IPS-20b (cell line): ENCODE results near the gene PLLP.

Experiments used
- H3K27ac ChIP-seq: one replicate; pipeline ENCODE4 v1.5.1; 2013; ENCODE audit warnings: low read length
- H3K27me3 ChIP-seq: 2 replicates; pipeline ENCODE4 v1.6.1; 2013; ENCODE audit warnings: mild to moderate bottlenecking, low read length, inconsistent platforms; ENCODE audit not compliant: insufficient read depth
- H3K36me3 ChIP-seq: 2 replicates; pipeline ENCODE4 v1.6.1; 2013; ENCODE audit warnings: low read depth, mild to moderate bottlenecking, inconsistent platforms, low read length, moderate library complexity; ENCODE audit not compliant: insufficient read depth
- H3K4me1 ChIP-seq: 2 replicates; pipeline ENCODE4 v1.6.1; 2013; ENCODE audit warnings: mild to moderate bottlenecking, control low read depth, inconsistent platforms, low read length, moderate library complexity; ENCODE audit not compliant: insufficient read depth
- H3K4me3 ChIP-seq: 2 replicates; pipeline ENCODE4 v1.5.1; 2013; ENCODE audit warnings: mild to moderate bottlenecking, low read length, inconsistent platforms
- H3K9ac ChIP-seq: 2 replicates; pipeline ENCODE4 v1.6.1; 2013; ENCODE audit warnings: low read depth, mild to moderate bottlenecking, inconsistent platforms, low read length, moderate library complexity
- H3K9me3 ChIP-seq: 2 replicates; pipeline ENCODE4 v1.6.1; 2013; ENCODE audit warnings: mild to moderate bottlenecking, low read depth, low read length, inconsistent platforms; ENCODE audit not compliant: insufficient read depth

PLLP gene

DNA sequence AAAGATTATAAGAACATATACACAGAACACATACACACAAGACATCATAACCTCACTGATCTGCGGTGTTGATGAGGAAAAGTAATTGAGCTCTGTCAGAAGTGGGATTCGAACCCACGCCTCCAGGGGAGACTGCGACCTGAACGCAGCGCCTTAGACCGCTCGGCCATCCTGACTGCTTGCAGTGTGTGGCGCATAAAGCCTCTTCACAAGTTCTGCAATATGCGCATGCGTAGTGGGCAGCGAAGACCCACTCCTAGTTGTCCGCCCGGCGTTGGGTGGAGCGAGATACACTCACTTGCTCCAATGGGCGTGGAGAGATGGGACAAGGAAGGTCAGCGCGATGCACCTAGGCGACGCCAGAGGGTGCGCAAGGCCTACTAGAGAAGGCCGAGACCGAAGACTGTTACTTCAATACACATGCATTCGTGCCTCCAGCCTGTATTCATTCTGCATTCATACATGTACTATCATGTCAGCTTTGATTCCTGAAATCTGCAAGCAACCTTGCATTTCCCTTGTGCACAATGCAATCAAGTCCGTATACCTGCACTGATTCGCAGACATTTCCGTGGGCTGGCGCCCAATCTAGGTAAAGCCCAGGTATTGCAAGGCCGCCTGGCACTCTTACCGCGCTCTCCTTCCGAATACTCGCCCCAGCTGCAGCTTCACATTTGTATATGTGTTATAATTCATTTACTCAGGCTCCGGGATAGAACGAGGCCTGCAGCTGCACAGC lies 16.1 kb upstream of the PLLP start:
- no peak overlapping the region for H3K27ac ChIP-seq
- peak overlapping the region; percentile 89 for H3K4me3 ChIP-seq
- peak overlapping the region; percentile 59; the same call in 1 of the 2 replicates for H3K9ac ChIP-seq
- H3K36me3 ChIP-seq: no peaks in the 10 kb centered on the region
- peaks cover 9% of the 10 kb centered on the region; the same call in 1 of the 2 replicates for H3K27me3 ChIP-seq
- no peaks in the 10 kb centered on the region for H3K9me3 ChIP-seq
- H3K4me1 ChIP-seq: no peaks in the 10 kb centered on the region

DNA sequence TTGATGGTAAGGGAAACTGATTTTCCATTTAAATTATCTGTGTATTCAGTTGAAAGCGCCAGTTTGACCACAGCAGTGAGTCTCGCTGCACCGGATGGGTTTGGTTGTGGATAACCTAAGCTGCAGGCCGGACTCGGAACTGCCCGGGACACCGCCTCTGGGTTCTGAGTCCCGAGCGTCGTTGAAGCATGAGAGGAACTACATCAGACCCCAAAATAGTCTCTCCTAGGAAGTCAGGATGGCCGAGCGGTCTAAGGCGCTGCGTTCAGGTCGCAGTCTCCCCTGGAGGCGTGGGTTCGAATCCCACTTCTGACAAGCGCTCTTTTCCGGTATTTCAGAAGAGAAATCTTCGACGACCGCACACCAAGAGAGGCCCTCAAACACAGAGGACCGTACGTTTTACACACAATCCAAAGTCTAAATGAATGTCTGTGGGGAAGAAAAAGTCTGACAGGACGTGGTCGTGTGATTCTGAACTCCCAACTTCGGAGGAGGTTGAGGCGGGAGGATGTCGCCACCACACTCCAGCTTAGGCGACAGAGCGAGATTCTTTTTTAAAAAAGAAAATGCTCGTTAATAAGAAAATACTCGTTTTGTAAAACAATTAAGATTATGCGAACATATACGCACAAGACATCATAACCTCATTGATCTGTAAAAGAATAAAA lies 15.4 kb upstream of the PLLP start:
- Histone ChIP-seq H3K36me3 (no peaks in the 10 kb centered on the region), H3K9me3 (no peaks in the 10 kb centered on the region), H3K9ac (peak overlapping the region; percentile 57; the same call in 1 of the 2 replicates), H3K4me3 (peak overlapping the region; percentile 89), H3K27ac (no peak overlapping the region), H3K4me1 (no peaks in the 10 kb centered on the region), H3K27me3 (peaks cover 9% of the 10 kb centered on the region; the same call in 1 of the 2 replicates)

DNA sequence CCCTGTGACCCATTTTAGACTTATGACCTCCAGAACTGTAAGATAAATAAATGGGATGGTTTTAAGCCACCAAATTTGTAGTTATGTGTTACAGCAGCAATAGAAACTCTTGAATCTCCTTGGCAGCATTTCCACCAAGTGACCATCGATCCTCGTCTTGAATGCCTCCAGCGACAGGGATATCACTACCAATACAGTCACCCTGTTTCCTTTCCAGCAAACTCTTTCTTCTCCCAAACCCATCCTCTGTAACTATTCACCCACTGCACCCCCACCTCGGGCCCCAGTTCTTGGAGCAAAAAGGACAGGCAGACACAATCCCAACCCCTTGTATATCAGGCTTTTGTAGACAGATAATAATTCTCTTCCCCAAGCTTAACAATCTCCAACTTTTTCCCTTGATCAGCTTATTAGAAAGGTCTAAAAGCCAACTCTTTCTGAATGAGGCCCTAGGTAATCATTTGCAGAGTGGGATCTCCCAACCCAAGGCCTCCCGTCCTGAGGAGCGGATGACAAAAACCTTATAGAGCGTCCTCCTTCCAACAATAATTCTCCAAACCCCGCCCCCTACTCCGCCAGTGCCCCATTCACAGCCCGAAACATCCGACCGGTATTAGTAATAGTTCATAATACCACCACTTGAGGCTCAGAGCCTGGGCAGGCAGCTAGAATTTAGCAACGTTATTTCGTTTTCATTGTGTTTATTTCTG lies 14.7 kb upstream of the PLLP start:
- Histone ChIP-seq H3K9me3 (no peaks in the 10 kb centered on the region), H3K4me3 (peak overlapping the region; percentile 89), H3K27ac (no peak overlapping the region), H3K4me1 (no peaks in the 10 kb centered on the region), H3K9ac (peak overlapping the region; percentile 51; the same call in 1 of the 2 replicates), H3K36me3 (no peaks in the 10 kb centered on the region), H3K27me3 (peaks cover 9% of the 10 kb centered on the region; the same call in 1 of the 2 replicates)

DNA sequence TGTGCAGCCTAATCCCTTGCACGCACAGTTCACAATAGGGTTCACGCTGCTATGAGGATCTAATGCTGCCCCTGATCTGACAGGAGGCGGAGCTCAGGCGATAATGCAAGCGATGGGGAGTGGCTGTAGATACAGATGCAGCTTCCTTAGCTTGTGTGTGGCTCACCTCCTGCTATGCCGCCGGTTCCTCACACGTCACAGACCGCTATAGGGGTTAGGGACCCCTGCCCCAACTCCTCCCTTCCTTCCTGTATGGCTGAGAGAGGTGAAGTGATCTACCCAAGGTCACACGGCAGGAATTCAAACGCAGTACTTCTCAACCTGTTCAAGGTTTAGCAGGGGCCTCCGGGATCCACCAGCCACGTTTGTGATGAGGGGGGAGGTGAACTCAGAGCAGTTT lies 13.4 kb upstream of the PLLP start:
- Histone ChIP-seq H3K27me3 (peaks cover 9% of the 10 kb centered on the region), H3K4me1 (no peaks in the 10 kb centered on the region), H3K9ac (no peak overlapping the region), H3K27ac (no peak overlapping the region), H3K9me3 (no peaks in the 10 kb centered on the region), H3K4me3 (no peak overlapping the region), H3K36me3 (no peaks in the 10 kb centered on the region)

DNA sequence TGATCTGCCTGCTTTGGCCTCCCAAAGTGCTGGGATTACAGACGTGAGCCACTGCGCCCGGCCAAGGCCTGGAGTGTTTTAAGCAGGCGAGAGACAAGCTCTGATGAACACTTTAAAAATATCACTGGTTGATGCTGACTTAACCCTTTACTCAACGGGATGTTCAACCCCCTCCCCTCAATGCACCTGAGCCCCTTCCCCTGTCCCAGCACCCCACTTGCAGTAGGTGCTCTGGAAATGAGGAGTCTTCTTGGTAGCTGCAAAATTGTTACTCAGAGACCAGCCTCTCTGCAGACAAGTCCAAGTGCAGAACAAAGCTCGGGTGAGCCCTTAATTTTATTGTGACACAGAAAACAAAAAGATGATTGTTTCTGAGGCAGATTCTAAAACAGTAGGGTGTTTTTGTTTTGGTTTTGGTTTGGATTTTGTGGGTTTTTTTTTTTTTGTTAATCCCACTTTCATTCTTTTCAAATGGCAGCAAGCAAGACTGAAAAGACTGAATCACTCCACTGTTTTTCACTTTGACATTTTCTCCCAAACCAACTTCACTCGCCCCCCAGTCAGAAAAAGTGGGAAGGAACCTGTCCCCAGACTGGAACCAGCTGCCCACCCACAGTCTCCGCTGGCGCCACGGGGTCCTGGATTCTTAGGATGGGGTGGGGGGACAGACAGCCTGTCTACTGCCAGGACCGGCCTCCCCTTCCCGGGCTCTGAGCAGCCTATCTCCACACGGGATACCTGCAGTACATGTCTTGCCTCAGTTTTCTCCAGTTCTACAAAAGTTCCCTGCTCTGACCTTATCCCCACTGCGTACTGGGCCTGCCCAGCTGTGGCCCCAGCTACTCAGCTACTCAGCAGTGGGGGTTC lies 5.2 kb upstream of the PLLP start:
- Histone ChIP-seq H3K27me3 (peaks cover 11% of the 10 kb centered on the region), H3K9ac (no peak overlapping the region), H3K4me1 (no peaks in the 10 kb centered on the region; the same call in 1 of the 2 replicates), H3K36me3 (no peaks in the 10 kb centered on the region), H3K4me3 (no peak overlapping the region), H3K9me3 (no peaks in the 10 kb centered on the region), H3K27ac (no peak overlapping the region)

DNA sequence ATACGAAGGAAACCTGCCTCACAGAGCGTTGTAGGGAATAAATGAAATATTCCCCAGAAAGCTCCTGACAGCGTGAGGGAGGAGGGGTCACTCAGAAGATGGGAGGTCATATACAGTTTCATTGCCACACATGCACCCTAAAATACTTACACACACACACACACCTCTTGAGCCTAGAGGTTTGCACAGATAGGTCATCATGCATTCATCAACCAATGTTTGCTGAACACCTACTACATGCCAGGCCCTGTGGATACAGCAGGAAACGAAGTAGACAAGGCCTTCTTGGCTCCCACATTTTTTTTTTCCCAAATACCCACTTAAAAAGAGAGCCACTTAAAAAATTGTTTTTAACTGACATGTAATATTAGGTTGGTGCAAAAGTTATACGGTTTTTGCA lies 907 bp upstream of the PLLP start:
- Histone ChIP-seq H3K27me3 (peaks cover 40% of the 10 kb centered on the region), H3K27ac (no peak overlapping the region), H3K4me1 (no peaks in the 10 kb centered on the region; the same call in 1 of the 2 replicates), H3K36me3 (no peaks in the 10 kb centered on the region), H3K9ac (no peak overlapping the region), H3K4me3 (peak overlapping the region; percentile 74; the same call in 1 of the 2 replicates), H3K9me3 (no peaks in the 10 kb centered on the region)

DNA sequence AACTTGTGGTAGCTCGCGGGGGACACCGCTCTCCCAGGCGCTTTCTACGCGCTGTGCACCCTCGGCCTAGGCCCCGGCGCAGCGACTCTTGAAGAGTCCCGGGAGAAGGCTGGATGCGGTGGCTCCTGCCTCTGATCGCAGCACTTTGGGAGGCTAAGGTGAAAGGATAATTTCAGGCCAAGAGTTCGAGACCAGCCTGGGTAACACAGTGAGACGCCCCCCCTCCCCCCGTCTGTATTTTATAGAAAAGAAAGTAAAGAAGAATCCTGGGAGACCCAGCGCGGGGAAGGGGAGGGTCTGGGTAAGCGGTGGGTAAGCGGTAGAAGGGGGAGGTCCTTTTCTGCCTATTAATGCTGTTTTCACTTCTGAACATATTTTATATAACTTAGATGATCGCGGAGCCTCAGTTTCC lies 486 bp upstream of the PLLP start:
- no peaks in the 10 kb centered on the region for H3K36me3 ChIP-seq
- peak overlapping the region; percentile 74 for H3K4me3 ChIP-seq

DNA sequence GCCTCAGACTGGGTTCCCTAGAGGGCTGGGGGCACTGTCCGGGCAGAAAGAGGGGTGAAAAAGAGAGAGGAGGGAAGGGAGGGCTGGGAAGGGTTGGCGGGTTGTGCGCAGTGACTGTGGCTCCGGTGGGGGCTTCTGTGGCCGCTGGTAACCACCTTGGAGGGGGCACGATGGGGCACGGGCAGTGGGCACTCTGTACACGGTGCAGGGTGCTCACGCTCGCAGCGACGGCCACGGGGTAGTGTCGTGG lies 588 bp downstream of the PLLP start:
- no peaks in the 10 kb centered on the region for H3K4me1 ChIP-seq
- H3K27ac ChIP-seq: no peak overlapping the region
- no peak overlapping the region for H3K9ac ChIP-seq
- H3K36me3 ChIP-seq: no peaks in the 10 kb centered on the region
- H3K4me3 ChIP-seq: peak overlapping the region; percentile 74; the same call in 1 of the 2 replicates
- H3K9me3 ChIP-seq: no peaks in the 10 kb centered on the region
- peaks cover 40% of the 10 kb centered on the region for H3K27me3 ChIP-seq

More for the DNA sequence above, 486 bp upstream of the PLLP start:
- no peaks in the 10 kb centered on the region for H3K9me3 ChIP-seq
- H3K9ac ChIP-seq: no peak overlapping the region
- H3K27ac ChIP-seq: no peak overlapping the region
- H3K4me1 ChIP-seq: no peaks in the 10 kb centered on the region; the same call in 1 of the 2 replicates
- peaks cover 40% of the 10 kb centered on the region for H3K27me3 ChIP-seq

DNA sequence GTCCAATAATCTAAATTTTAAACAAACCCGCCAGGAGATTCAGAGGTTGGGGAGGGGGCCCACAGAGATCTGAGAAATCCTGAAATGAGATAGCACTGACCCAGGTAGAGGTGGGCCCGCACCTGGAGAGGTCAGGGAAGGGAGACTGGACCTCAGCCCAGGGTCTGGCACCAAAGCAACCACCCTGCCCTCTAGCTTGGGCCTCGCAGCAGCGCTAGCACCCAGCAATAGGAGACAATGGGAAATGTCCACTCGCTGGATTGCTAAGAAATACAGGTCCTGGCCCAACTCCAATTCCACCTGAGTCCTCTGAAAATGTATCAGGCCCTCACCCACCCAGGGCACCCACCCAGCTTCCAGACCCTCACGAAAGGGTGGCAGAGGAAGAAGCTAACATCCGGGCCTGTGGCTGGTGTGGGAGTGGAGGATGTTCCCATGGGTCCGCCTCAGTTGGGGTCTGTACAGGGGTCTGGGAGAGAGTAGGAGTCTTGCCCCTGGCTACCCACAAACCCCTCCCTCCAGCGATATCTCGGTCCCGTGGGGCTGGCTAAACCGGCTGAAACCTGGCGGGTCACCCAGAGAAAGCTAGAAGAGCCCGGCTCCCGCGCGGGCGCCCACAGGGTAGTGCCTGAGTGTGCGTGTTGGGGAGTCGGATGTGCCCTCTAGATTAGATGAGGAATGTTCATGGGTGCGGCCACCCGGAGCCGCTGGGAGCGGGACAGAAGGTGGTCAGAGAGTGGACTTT lies 1.1 kb downstream of the PLLP start:
- Histone ChIP-seq H3K4me3 (peak overlapping the region; percentile 74; the same call in 1 of the 2 replicates), H3K36me3 (no peaks in the 10 kb centered on the region), H3K27me3 (peaks cover 40% of the 10 kb centered on the region), H3K9ac (no peak overlapping the region), H3K9me3 (no peaks in the 10 kb centered on the region), H3K27ac (no peak overlapping the region), H3K4me1 (no peaks in the 10 kb centered on the region)

DNA sequence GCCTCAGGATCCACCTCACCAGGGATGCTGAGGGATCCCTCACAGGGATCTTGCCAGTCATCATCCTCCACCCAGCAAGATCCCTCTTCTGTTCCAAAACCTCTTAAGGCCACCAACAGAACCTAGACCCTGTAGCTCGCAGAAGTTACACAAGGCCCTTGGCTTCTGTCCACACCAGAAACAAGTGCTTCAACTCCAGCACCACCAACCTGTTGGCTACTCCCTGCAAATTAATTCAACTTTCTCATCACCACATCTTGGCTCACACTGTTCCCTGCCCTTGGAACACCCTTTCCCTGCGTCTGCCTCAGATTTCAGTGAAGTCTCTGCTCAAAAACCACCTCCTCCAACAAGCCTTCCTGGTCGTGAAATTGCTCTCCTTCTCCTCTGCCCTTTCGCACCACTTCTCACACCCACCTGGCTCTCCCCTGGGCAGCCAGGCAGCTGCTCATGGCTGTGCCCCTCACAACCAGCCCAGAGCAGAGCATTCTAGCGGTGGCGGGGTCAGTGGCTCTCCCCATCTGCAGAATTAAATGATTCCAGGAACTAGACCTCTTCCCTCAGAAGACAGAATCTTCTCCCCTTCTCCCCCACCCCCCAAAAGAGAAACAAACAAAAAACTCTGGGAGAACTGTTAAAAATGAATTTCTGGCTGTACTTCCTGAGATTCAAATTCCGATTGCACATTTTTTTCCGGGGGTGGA lies 1.8 kb downstream of the PLLP start:
- H3K9ac ChIP-seq: no peak overlapping the region
- no peaks in the 10 kb centered on the region for H3K9me3 ChIP-seq
- no peak overlapping the region for H3K27ac ChIP-seq
- H3K27me3 ChIP-seq: peaks cover 40% of the 10 kb centered on the region
- no peaks in the 10 kb centered on the region for H3K36me3 ChIP-seq
- no peaks in the 10 kb centered on the region for H3K4me1 ChIP-seq
- H3K4me3 ChIP-seq: no peak overlapping the region
